HEK293 (cell line): ENCODE results near the gene RHBDL2.
"Not testable (repeated sequence)": the region's sequence is repeated elsewhere in the genome, so short reads cannot be mapped to it uniquely, and the experiment has no call there.

ENCODE experiments used
- CTCF ChIA-PET: fragments of 350-600 bp; formaldehyde crosslinking; extraction: SDS; loops from one replicate; lab custom pipeline; 2021; ENCODE audit warnings: antibody characterized with exemption; lab: Yijun Ruan, JAX
- POLR2A ChIA-PET: fragments of 300-600 bp; formaldehyde crosslinking; extraction: SDS; loops from one replicate; lab custom pipeline; 2020; ENCODE audit warnings: antibody characterized with exemption, inconsistent platforms; lab: Yijun Ruan, JAX
- H3K27ac ChIP-seq: fragments of 200-500 bp; sonication (Bioruptor generic); 2 replicates; pipeline ENCODE4 v1.5.1; 2014; ENCODE audit warnings: low read depth, low read length, control low read depth, inconsistent platforms; ENCODE audit errors: extremely low read depth
- H3K36me3 ChIP-seq, 2 experiments: fragments of 200-500 bp in 1 of 2; sonication (Bioruptor generic) in 1 of 2; 1 replicate in 1 of 2; 2 replicates in 1 of 2; pipeline ENCODE4 v1.5.1; 2014 to 2017; ENCODE audit warnings: inconsistent platforms in 2 of 2, low read length in 2 of 2; ENCODE audit not compliant: control insufficient read depth in 2 of 2, insufficient read depth in 1 of 2
- H3K4me1 ChIP-seq: fragments of 200-500 bp; sonication (Bioruptor generic); 2 replicates; pipeline ENCODE4 v1.5.1; 2014; ENCODE audit warnings: mild to moderate bottlenecking, low read length, inconsistent platforms; ENCODE audit not compliant: control insufficient read depth, insufficient read depth
- H3K4me3 ChIP-seq: 2 replicates; pipeline ENCODE4 v1.5.1; 2011; ENCODE audit warnings: low read depth, mild to moderate bottlenecking, control low read depth, low read length, moderate library complexity
- H3K9me3 ChIP-seq: fragments of 200-500 bp; sonication (Bioruptor generic); 2 replicates; pipeline ENCODE4 v1.5.1; 2014; ENCODE audit warnings: low read depth, low read length, inconsistent platforms; ENCODE audit not compliant: control insufficient read depth, insufficient read depth
- SETDB1 ChIP-seq: IDR thresholded peaks from one replicate; pipeline ENCODE4 v1.6.1; 2017; ENCODE audit warnings: mild to moderate bottlenecking, low read length, moderate library complexity, mixed read lengths; ENCODE audit not compliant: insufficient read length
- SP7 ChIP-seq: fragments of 450-650 bp; formaldehyde crosslinking; IDR thresholded peaks from 2 replicates; pipeline ENCODE4 v1.5.1; 2016; ENCODE audit warnings: missing biosample characterization, missing genetic modification characterization
- WT1 ChIP-seq: fragments of 450-650 bp; formaldehyde crosslinking; IDR thresholded peaks from 2 replicates; pipeline ENCODE4 v1.5.1; 2016; ENCODE audit warnings: missing biosample characterization, missing genetic modification characterization
- ZBTB17 ChIP-seq: fragments of 450-650 bp; formaldehyde crosslinking; IDR thresholded peaks from 2 replicates; pipeline ENCODE4 v1.5.1; 2016; ENCODE audit warnings: missing biosample characterization, missing genetic modification characterization
- ZNF626 ChIP-seq: fragments of 450-650 bp; sonication (Bioruptor Pico); formaldehyde crosslinking; IDR thresholded peaks from 2 replicates; pipeline ENCODE4 v1.5.1; 2018; ENCODE audit warnings: missing biosample characterization, missing genetic modification characterization, inconsistent platforms
- ZNF768 ChIP-seq: fragments of 450-650 bp; formaldehyde crosslinking; IDR thresholded peaks from 2 replicates; pipeline ENCODE4 v1.5.1; 2018; ENCODE audit warnings: missing biosample characterization, mild to moderate bottlenecking, missing genetic modification characterization
- ZXDB ChIP-seq: fragments of 450-650 bp; formaldehyde crosslinking; IDR thresholded peaks from 2 replicates; pipeline ENCODE4 v1.5.1; 2016; ENCODE audit warnings: missing biosample characterization, missing genetic modification characterization
- TF ChIP-seq, protein P1 (sequence below): fragments of 450-650 bp; formaldehyde crosslinking; IDR thresholded peaks from 2 replicates; pipeline ENCODE4 v1.5.1; 2016; ENCODE audit warnings: missing biosample characterization, missing genetic modification characterization
- TF ChIP-seq, protein P2 (sequence below): fragments of 450-650 bp; formaldehyde crosslinking; IDR thresholded peaks from 2 replicates; pipeline ENCODE4 v1.5.1; 2016; ENCODE audit warnings: missing biosample characterization, missing genetic modification characterization

The RHBDL2 gene

DNA sequence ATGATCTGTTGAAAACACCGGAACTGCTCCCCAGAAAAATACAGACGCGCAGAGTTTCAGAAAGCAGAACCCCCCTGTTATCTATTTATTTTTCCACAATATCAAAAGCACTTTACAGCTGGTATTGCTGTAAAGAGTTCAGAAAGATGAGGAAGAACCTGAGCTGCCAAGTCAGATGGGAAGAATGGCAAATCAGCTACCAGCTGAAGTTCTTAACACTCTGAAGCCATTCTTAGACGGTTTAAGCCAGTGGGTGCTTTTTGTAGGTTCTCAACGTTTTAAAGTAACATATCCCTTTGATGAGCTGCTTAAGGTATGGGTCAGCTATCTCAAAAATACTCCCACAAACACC lies 48.7 kb upstream of the RHBDL2 start:
- Histone ChIP-seq H3K4me3 (peak overlapping the region; percentile 60), H3K4me1 (peaks cover 10% of the 10 kb centered on the region)
- POLR2A ChIA-PET: interaction anchor here (0.6 to 1.0 kb wide), 3 partner anchors 14 to 1589 kb away, joined by 3 to 5 read pairs (median 3); partner anchors contain the start of gene NDUFS5
- TF ChIP-seq ZNF626 (tag by site-specific recombination) (no peak), ZNF768 (tag by site-specific recombination) (no peak)
- TF ChIP-seq, protein P1, sequence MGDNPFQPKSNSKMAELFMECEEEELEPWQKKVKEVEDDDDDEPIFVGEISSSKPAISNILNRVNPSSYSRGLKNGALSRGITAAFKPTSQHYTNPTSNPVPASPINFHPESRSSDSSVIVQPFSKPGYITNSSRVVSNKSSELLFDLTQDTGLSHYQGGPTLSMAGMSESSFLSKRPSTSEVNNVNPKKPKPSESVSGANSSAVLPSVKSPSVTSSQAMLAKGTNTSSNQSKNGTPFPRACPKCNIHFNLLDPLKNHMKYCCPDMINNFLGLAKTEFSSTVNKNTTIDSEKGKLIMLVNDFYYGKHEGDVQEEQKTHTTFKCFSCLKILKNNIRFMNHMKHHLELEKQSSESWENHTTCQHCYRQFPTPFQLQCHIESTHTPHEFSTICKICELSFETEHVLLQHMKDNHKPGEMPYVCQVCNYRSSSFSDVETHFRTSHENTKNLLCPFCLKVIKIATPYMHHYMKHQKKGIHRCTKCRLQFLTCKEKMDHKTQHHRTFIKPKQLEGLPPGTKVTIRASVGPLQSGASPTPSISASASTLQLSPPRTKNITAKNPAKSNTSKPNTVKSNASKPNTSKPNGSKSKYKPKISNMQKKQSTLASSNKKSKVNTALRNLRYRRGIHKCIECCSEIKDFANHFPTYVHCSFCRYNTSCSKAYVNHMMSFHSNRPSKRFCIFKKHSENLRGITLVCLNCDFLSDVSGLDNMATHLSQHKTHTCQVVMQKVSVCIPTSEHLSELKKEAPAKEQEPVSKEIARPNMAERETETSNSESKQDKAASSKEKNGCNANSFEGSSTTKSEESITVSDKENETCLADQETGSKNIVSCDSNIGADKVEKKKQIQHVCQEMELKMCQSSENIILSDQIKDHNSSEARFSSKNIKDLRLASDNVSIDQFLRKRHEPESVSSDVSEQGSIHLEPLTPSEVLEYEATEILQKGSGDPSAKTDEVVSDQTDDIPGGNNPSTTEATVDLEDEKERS (tag by site-specific recombination): no peak
- TF ChIP-seq, all 188 proteins: peak for 0
- CTCF ChIA-PET: interaction anchor here (1.6 kb wide), 1 partner anchor 102 kb away, joined by 4 read pairs; no protein-coding TSS in a partner anchor
- Histone ChIP-seq H3K36me3 (peaks cover 8 to 26% of the 10 kb centered on the region in 2 experiments; a peak in 2 of 3 replicates), H3K9me3 (no peaks in the 10 kb centered on the region), H3K27ac (peak overlapping the region; percentile 38; the same call in 1 of the 2 replicates)

DNA sequence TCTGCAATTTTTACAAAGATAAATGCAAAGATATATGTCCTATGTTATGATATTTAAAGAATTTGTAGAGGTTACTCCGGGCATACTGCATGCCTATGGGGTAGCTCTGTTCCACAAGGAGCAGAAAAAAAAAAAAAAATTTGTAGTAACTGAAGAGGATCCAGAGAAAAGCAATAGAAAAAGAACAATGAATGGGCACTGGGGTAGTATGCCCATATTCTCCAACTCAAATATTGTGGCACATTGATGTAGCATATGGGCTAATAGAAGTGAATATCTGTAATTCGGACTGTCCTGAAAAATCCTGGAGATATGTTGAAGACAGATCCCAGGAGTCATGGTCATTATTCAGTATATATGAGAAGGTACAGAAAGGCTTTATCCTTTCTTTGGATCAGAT lies 48.3 kb upstream of the RHBDL2 start:
- peaks cover 10% of the 10 kb centered on the region for H3K4me1 ChIP-seq
- CTCF ChIA-PET: interaction anchor here (1.6 kb wide), 1 partner anchor 102 kb away, joined by 4 read pairs; no protein-coding TSS in a partner anchor
- H3K4me3 ChIP-seq: no peak overlapping the region
- H3K36me3 ChIP-seq: peaks cover 6 to 22% of the 10 kb centered on the region in 2 experiments; a peak in 2 of 3 replicates
- no peaks in the 10 kb centered on the region for H3K9me3 ChIP-seq
- TF ChIP-seq ZBTB17 (tag by site-specific recombination) (peak; percentile 92), ZXDB (tag by site-specific recombination) (no peak)
- POLR2A ChIA-PET: interaction anchor here (0.6 to 1.5 kb wide), 4 partner anchors 13 to 996 kb away, joined by 3 to 6 read pairs (median 3); partner anchors contain the start of gene NDUFS5
- H3K27ac ChIP-seq: no peak overlapping the region

DNA sequence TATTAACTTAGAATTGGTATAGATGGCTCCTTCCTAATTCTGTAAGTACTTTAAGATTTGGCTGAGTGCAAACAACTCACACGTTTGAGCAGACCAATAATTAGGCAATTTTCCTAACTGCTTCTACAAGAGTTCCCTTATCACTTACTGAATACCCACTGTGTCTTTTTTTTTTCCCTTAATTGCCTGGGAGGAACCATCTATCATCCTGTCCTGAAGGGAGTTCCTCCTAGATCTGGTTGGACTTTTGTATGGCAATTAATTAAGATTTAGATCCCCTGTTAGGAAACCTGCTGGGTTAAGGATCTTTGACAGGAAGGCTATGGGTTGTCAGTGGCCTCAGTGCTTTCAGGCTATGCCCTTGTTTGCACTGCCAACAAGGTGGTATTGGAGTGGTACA lies 37.8 kb upstream of the RHBDL2 start:
- POLR2A ChIA-PET, CTCF ChIA-PET, H3K4me1 ChIP-seq, H3K27ac ChIP-seq, H3K9me3 ChIP-seq, H3K4me3 ChIP-seq, H3K36me3 ChIP-seq: not testable (repeated sequence)
- TF ChIP-seq, protein P2, sequence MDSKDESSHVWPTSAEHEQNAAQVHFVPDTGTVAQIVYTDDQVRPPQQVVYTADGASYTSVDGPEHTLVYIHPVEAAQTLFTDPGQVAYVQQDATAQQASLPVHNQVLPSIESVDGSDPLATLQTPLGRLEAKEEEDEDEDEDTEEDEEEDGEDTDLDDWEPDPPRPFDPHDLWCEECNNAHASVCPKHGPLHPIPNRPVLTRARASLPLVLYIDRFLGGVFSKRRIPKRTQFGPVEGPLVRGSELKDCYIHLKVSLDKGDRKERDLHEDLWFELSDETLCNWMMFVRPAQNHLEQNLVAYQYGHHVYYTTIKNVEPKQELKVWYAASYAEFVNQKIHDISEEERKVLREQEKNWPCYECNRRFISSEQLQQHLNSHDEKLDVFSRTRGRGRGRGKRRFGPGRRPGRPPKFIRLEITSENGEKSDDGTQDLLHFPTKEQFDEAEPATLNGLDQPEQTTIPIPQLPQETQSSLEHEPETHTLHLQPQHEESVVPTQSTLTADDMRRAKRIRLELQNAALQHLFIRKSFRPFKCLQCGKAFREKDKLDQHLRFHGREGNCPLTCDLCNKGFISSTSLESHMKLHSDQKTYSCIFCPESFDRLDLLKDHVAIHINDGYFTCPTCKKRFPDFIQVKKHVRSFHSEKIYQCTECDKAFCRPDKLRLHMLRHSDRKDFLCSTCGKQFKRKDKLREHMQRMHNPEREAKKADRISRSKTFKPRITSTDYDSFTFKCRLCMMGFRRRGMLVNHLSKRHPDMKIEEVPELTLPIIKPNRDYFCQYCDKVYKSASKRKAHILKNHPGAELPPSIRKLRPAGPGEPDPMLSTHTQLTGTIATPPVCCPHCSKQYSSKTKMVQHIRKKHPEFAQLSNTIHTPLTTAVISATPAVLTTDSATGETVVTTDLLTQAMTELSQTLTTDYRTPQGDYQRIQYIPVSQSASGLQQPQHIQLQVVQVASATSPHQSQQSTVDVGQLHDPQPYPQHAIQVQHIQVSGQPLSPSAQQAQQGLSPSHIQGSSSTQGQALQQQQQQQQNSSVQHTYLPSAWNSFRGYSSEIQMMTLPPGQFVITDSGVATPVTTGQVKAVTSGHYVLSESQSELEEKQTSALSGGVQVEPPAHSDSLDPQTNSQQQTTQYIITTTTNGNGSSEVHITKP (tag by site-specific recombination): 0 out of 2 replicates have a peak, but pooled peaks have one; percentile 8
- TF ChIP-seq WT1 (tag by site-specific recombination) (peak; percentile 50), SP7 (tag by site-specific recombination) (peak; percentile 65)

DNA sequence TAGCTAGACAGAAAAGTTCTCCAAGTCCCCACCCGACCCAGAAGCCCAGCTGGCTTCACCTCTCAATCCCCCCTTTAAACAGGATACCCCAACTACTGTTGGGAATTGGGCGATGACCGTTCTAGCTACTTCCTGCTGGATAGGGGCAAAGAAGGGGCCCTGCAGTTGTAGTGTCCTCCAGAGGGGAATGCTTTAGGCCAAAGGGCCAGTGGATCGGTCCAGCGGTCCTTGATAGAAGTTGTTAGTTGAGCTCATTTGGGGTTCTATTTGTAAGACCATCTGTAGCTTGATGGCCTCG lies 36.6 kb upstream of the RHBDL2 start:
- not testable (repeated sequence) for H3K9me3 ChIP-seq, H3K4me1 ChIP-seq
- peak; percentile 67 for TF ChIP-seq SETDB1
- TF ChIP-seq, all 188 proteins: peak for 1; not testable (repeated sequence) for 187
- POLR2A ChIA-PET, H3K27ac ChIP-seq, H3K4me3 ChIP-seq, H3K36me3 ChIP-seq, CTCF ChIA-PET: not testable (repeated sequence)
